ENCODE results near the gene NETO1.

NETO1 gene

DNA sequence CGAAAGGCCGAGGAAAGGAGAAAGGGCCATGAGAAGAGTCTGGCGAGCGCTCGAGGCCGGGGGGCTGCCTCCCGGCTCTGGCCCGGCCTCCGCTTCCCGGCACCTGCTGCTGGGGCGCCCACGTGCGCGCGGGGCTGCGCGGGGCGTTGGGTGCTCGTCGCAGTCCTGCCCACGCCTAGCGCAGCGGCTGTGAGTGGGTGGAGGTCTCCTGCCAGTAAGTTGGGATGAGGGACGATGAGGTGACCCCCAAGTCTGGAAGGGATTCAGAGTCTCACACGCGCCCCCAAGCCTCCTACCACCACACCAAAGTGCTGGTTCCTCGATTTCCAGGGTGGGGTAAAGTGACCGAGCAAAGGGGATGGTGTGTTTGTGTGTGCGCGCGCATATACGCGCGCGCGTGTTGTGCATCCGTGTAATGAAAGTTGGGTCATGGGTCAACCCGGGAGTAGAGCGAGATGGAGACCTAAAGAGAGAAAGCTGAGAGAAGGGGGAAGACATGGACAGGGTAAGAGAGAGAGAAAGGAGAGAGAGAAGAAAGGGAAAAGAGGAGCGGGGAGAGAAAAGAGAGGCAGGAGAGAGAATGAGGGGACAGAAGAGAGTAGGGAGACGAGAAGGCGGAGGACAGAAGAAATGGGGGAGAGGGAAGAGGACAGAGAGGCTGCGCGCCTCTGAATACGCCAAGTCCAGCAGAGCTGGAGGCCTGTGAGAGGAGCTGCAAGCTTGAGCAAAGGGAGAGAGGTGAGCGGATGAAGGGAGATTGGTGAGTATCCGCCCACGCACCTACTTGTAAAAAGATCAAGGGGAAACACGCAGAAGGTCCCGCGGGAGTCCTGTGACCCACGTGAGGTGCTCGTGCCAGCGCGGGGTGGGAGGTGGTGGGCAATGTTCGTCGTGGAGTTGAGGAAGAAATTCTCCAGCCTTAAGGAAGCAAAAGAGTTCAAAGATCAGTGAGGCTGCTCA lies 1.7 kb upstream of the NETO1 start:
- Histone ChIP-seq H3K4me1 (ENCODE audit: control insufficient read depth, insufficient read depth, low read length, poor library complexity, severe bottlenecking) (no peaks in the 10 kb centered on the region), H3K4me3 (ENCODE audit: insufficient read depth, low read depth, low read length, poor library complexity, severe bottlenecking) (no peak overlapping the region), H3K27ac (ENCODE audit: insufficient read depth, low read length, poor library complexity, severe bottlenecking) (no peak overlapping the region), H3K27me3 (replicated peaks; ENCODE audit: control insufficient read depth, insufficient read depth, low read length, poor library complexity, severe bottlenecking) (no peaks in the 10 kb centered on the region), H3K36me3 (ENCODE audit: control insufficient read depth, insufficient read depth, low read length) (no peaks in the 10 kb centered on the region), H3K9me3 (ENCODE audit: control insufficient read depth, low read length) (no peaks in the 10 kb centered on the region)
- DNase-seq, result no peak

DNA sequence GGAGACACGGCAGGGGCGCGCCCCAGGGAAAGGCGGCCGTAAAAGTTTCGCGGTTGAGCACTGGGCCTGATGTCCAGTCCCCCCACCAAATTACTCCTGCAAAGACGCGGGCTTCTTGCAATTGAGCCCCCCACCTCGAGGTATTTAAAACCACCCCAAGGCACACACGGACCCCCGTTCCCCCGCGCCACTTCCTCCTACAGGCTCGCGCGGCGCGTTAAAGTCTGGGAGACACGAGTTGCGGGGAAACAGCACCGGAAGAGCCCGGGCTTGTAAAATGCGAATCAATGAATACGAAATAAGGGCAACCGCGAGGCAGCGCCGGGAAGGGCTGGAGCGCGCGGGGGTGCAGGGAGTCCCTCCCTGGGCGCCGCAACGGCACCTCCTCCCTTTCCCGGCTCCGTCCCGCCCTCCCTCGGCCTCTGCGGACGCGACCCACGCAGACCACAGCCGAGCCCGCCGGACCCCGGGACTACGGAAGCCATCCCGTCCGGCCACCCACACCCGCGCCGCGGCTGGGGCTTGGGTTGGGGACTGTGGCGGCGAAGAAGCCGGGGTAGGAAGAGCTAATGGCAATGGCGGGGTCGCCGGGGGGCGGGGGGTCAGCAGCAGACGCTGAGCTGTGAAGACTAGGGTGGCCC lies 918 bp upstream of the NETO1 start:
- Histone ChIP-seq H3K27ac (ENCODE audit: insufficient read depth, low read length, poor library complexity, severe bottlenecking) (no peak overlapping the region), H3K4me3 (ENCODE audit: insufficient read depth, low read depth, low read length, poor library complexity, severe bottlenecking) (no peak overlapping the region), H3K27me3 (replicated peaks; ENCODE audit: control insufficient read depth, insufficient read depth, low read length, poor library complexity, severe bottlenecking) (no peaks in the 10 kb centered on the region), H3K4me1 (ENCODE audit: control insufficient read depth, insufficient read depth, low read length, poor library complexity, severe bottlenecking) (no peaks in the 10 kb centered on the region), H3K36me3 (ENCODE audit: control insufficient read depth, insufficient read depth, low read length) (no peaks in the 10 kb centered on the region), H3K9me3 (ENCODE audit: control insufficient read depth, low read length) (no peaks in the 10 kb centered on the region)
- DNase-seq, result no peak

DNA sequence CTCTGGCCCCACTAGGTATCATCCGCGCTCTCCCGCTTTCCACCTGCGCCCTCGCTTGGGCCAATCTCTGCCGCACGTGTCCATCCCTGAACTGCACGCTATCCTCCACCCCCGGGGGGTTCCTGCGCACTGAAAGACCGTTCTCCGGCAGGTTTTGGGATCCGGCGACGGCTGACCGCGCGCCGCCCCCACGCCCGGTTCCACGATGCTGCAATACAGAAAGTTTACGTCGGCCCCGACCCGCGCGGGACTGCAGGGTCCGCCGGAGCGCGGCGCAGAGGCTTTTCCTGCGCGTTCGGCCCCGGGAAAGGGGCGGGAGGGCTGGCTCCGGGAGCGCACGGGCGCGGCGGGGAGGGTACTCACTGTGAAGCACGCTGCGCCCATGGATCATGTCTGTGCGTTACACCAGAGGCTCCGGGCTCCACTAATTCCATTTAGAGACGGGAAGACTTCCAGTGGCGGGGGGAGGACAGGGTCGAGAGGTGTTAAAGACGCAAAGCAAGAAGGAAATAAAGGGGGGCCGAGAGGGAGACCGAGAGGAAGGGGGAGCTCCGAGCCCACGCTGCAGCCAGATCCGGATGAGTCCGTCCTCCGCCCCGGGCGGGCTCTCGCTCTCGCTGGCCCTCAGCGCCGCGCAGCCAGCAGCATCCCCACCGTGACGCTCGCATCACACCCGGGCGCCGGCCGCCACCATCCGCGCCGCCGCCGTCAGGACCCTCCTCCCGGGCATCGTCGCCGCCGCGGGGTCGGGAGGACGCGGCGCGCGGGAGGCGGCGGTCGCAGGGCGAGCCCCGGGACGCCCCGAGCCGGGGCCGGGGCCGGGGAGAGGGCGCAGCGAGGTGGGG lies 664 bp downstream of the NETO1 start:
- Histone ChIP-seq H3K27me3 (replicated peaks; ENCODE audit: control insufficient read depth, insufficient read depth, low read length, poor library complexity, severe bottlenecking) (no peaks in the 10 kb centered on the region), H3K4me1 (ENCODE audit: control insufficient read depth, insufficient read depth, low read length, poor library complexity, severe bottlenecking) (no peaks in the 10 kb centered on the region), H3K4me3 (ENCODE audit: insufficient read depth, low read depth, low read length, poor library complexity, severe bottlenecking) (no peak overlapping the region)

DNA sequence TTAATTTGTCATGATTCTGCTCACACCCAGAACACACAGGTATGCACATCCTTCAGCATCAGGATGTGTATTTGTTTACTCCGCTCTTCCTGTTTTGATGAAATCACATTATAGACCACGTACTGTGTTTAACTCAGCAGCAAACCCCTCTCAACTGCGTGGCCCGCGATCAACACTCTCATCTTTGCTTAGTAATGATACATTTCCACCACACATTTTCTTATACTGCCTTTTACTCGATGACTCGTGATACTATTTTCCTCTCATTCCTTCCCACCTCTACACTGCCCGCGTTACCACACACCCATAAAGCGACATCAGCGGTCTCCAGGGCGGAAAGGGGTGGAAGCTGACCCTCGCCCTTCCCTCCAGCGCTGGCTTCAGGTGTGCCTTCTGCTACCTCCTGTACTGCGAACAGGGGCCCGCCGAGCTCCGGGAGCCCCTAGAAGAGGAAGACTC lies 1.3 kb downstream of the NETO1 start:
- Histone ChIP-seq H3K4me3 (ENCODE audit: insufficient read depth, low read depth, low read length, poor library complexity, severe bottlenecking) (no peak overlapping the region), H3K36me3 (ENCODE audit: control insufficient read depth, insufficient read depth, low read length) (no peaks in the 10 kb centered on the region), H3K4me1 (ENCODE audit: control insufficient read depth, insufficient read depth, low read length, poor library complexity, severe bottlenecking) (no peaks in the 10 kb centered on the region), H3K27ac (ENCODE audit: insufficient read depth, low read length, poor library complexity, severe bottlenecking) (no peak overlapping the region), H3K9me3 (ENCODE audit: control insufficient read depth, low read length) (no peaks in the 10 kb centered on the region), H3K27me3 (replicated peaks; ENCODE audit: control insufficient read depth, insufficient read depth, low read length, poor library complexity, severe bottlenecking) (no peaks in the 10 kb centered on the region)
- DNase-seq, result no peak

More for the DNA sequence above, 664 bp downstream of the NETO1 start:
- no peak overlapping the region for H3K27ac ChIP-seq (ENCODE audit: insufficient read depth, low read length, poor library complexity, severe bottlenecking)
- H3K9me3 ChIP-seq (ENCODE audit: control insufficient read depth, low read length), result no peaks in the 10 kb centered on the region
- no peaks in the 10 kb centered on the region for H3K36me3 ChIP-seq (ENCODE audit: control insufficient read depth, insufficient read depth, low read length)
- DNase-seq, result no peak

DNA sequence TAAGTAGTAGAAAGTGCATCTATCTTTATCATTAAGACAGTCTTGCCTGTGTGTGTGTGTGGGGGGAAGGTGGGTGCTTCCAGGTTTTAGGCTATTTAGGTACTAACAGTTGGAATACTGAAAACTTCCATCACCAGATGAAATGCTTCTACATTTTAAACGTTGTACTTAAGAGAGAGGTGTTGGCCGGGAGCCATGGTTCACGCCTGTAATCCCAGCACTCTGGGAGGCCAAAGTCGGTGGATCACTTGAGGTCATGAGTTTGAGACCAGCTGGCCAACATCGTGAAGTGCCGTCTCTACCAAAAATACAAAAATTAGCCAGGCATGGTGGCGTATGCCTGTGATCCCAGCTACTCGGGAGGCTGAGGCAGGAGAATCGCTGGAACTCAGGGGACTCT lies 4.0 kb downstream of the NETO1 start:
- Histone ChIP-seq H3K27me3 (replicated peaks; ENCODE audit: control insufficient read depth, insufficient read depth, low read length, poor library complexity, severe bottlenecking) (no peaks in the 10 kb centered on the region), H3K27ac (ENCODE audit: insufficient read depth, low read length, poor library complexity, severe bottlenecking) (no peak overlapping the region), H3K36me3 (ENCODE audit: control insufficient read depth, insufficient read depth, low read length) (no peaks in the 10 kb centered on the region), H3K4me3 (ENCODE audit: insufficient read depth, low read depth, low read length, poor library complexity, severe bottlenecking) (no peak overlapping the region), H3K9me3 (ENCODE audit: control insufficient read depth, low read length) (no peaks in the 10 kb centered on the region), H3K4me1 (ENCODE audit: control insufficient read depth, insufficient read depth, low read length, poor library complexity, severe bottlenecking) (no peaks in the 10 kb centered on the region)
- no peak for DNase-seq

DNA sequence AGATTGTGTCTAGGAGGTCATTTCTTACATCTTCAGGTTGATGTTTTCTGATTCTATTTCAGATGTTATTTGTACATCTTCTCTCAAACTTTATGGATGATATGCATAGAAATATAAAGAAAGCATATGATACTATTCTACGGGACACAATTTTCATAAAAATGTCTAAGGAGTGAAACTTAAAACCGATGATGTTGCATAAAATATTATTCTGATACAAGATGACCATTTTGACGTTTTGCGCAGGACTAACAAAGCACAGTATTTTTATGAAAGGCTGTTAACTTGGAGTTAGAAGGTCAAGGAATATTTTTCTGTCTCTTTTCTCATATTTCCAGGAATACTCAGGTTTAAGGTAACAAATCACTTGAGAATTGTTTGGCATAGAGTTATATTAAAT lies 8.7 kb downstream of the NETO1 start:
- Histone ChIP-seq H3K9me3 (ENCODE audit: control insufficient read depth, low read length) (no peaks in the 10 kb centered on the region), H3K27ac (ENCODE audit: insufficient read depth, low read length, poor library complexity, severe bottlenecking) (no peak overlapping the region), H3K27me3 (replicated peaks; ENCODE audit: control insufficient read depth, insufficient read depth, low read length, poor library complexity, severe bottlenecking) (no peaks in the 10 kb centered on the region), H3K36me3 (ENCODE audit: control insufficient read depth, insufficient read depth, low read length) (no peaks in the 10 kb centered on the region), H3K4me1 (ENCODE audit: control insufficient read depth, insufficient read depth, low read length, poor library complexity, severe bottlenecking) (no peaks in the 10 kb centered on the region), H3K4me3 (ENCODE audit: insufficient read depth, low read depth, low read length, poor library complexity, severe bottlenecking) (no peak overlapping the region)
- no peak for DNase-seq

- H3K36me3 ChIP-seq (ENCODE audit: control insufficient read depth, insufficient read depth, low read length), result no peaks in the 10 kb centered on the region
- DNase-seq, result no peak
- H3K27me3 ChIP-seq (replicated peaks; ENCODE audit: control insufficient read depth, insufficient read depth, low read length, poor library complexity, severe bottlenecking), result no peaks in the 10 kb centered on the region
- no peaks in the 10 kb centered on the region for H3K9me3 ChIP-seq (ENCODE audit: control insufficient read depth, low read length)
- no peaks in the 10 kb centered on the region for H3K4me1 ChIP-seq (ENCODE audit: control insufficient read depth, insufficient read depth, low read length, poor library complexity, severe bottlenecking)
- no peak overlapping the region for H3K4me3 ChIP-seq (ENCODE audit: insufficient read depth, low read depth, low read length, poor library complexity, severe bottlenecking)
- no peak overlapping the region for H3K27ac ChIP-seq (ENCODE audit: insufficient read depth, low read length, poor library complexity, severe bottlenecking)
Measured at GRCh38 chr18:72849671-72850070, 18.1 kb downstream of the NETO1 start.

DNA sequence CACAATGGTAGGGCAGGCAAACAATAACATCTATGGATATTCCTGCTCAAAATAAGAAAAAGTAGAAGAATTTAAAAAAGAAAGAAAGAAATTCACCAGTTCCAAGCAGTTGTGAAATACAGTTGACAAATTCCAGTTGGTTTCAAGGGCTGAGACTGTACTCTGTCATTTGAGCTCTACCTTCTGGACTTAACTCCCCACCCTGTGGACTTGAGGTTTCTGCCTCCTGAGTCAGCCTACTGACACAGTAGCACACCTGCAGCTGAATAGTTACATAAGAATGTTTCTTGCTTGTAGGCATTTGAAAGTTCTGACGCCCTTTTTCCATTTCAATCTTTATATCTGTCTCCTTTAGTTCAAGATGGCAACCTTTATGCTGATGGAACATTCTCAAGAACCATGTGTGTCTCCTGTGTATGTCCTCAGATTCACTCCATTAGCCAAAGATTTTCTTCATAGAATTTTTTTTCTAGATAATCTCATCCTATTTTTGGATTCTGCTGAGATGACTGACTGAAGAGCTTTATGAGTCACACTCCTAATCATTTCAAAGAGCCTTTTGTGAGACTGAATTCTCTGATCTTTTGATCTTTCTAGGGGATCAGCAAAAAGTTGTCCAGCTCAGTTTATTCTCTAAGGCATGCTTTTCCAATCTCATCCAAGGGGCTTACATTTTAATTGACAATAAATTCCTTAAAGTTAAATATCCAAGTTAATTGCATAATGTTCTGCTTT lies 19.1 kb downstream of the NETO1 start:
- no peak for DNase-seq
- no peak overlapping the region for H3K4me3 ChIP-seq (ENCODE audit: insufficient read depth, low read depth, low read length, poor library complexity, severe bottlenecking)
- no peak overlapping the region for H3K27ac ChIP-seq (ENCODE audit: insufficient read depth, low read length, poor library complexity, severe bottlenecking)
- no peaks in the 10 kb centered on the region for H3K27me3 ChIP-seq (replicated peaks; ENCODE audit: control insufficient read depth, insufficient read depth, low read length, poor library complexity, severe bottlenecking)
- H3K4me1 ChIP-seq (ENCODE audit: control insufficient read depth, insufficient read depth, low read length, poor library complexity, severe bottlenecking), result no peaks in the 10 kb centered on the region
- no peaks in the 10 kb centered on the region for H3K36me3 ChIP-seq (ENCODE audit: control insufficient read depth, insufficient read depth, low read length)
- H3K9me3 ChIP-seq (ENCODE audit: control insufficient read depth, low read length), result no peaks in the 10 kb centered on the region

DNA sequence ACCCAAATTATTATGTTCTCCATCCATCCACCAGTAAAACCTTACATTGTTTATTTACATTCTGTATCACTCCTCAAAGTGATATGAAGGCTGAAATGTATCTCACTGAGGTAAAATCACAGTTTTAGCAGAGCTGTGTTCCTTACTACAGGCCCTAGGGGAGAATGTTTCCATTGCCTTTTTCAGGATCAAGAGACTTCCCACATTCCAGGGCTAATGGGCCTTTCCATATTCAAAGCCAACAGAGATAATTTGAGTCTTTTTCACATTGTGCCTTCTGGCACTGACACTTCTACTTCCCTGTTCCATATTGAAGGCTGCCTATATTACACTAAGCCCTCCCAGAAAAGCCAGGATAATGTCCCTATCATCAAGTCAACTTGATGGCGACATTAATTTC lies 20.0 kb downstream of the NETO1 start:
- Histone ChIP-seq H3K4me1 (ENCODE audit: control insufficient read depth, insufficient read depth, low read length, poor library complexity, severe bottlenecking) (no peaks in the 10 kb centered on the region), H3K4me3 (ENCODE audit: insufficient read depth, low read depth, low read length, poor library complexity, severe bottlenecking) (no peak overlapping the region), H3K27me3 (replicated peaks; ENCODE audit: control insufficient read depth, insufficient read depth, low read length, poor library complexity, severe bottlenecking) (no peaks in the 10 kb centered on the region), H3K9me3 (ENCODE audit: control insufficient read depth, low read length) (no peaks in the 10 kb centered on the region), H3K36me3 (ENCODE audit: control insufficient read depth, insufficient read depth, low read length) (no peaks in the 10 kb centered on the region), H3K27ac (ENCODE audit: insufficient read depth, low read length, poor library complexity, severe bottlenecking) (no peak overlapping the region)
- no peak for DNase-seq

Measured in effector memory CD4-positive, alpha-beta T cell (primary cell).